Astrocyte of the cerebellum (primary cell): Measurements from ENCODE around the gene BIN1.

Experiments
- DNase-seq: peaks from one replicate; pipeline ENCODE4 v3.0.0-alpha.2; 2011; ENCODE audit warnings: low read depth
- H3K4me3 ChIP-seq: 2 replicates; pipeline ENCODE4 v1.5.1; 2011; ENCODE audit warnings: mild to moderate bottlenecking, low read depth, low read length, moderate library complexity
- in situ Hi-C: cut with HindIII; loops from 2 replicates; pipeline ENCODE4 v1.10.0; 2017; ENCODE audit warnings: low sequenced_read_pairs
- TF ChIP-seq, protein P1 (sequence below): IDR thresholded peaks from 2 replicates; pipeline ENCODE4 v1.5.1; 2012; ENCODE audit warnings: low read length, low read depth, moderate library complexity, mild to moderate bottlenecking; ENCODE audit errors: missing control alignments

Gene BIN1

DNA sequence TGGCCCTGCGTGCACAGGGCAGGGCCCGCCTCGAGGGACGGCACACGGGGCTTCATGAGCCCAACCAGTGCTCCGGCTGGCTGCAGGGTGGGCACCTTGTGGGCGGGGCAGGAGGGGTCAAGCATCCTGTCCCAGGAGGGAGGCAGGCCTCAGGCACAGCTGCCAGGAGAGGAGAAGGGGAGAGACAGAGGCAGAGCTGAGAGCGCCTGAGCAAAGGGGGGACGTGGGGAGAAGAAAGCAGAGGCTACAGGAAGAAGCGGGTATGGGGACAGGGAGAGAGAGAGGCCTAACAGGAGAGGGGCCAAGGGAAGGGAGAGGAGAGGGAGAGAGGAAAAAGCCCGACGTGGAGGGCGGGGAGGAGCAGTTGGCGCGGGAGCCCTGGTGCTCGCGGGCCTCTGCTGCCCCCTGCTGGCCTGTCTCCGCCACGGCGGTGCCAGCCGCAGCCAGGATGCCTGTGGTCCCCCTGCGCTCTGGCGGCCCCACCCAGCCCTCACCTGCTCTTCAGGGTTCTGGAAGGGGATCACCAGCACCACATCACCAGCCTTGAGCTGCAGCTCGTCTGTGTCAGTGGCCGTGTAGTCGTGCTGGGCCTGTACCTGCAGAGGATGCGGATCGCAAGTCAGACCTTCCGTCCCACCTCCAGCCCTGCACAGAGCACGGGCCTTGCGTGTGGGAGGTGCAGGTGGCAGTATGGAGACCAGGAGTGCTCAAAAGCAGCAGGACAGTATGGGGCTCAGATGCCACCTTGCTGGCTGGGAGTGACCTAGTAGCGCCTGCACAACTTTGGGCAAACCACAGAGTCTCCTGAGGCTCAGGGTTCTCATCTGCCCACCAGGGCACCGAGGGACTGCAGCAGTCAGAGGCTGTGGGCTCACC, 56.8 kb downstream of the BIN1 start:
- in situ Hi-C loops = no loop called here
- TF ChIP-seq, protein P1, sequence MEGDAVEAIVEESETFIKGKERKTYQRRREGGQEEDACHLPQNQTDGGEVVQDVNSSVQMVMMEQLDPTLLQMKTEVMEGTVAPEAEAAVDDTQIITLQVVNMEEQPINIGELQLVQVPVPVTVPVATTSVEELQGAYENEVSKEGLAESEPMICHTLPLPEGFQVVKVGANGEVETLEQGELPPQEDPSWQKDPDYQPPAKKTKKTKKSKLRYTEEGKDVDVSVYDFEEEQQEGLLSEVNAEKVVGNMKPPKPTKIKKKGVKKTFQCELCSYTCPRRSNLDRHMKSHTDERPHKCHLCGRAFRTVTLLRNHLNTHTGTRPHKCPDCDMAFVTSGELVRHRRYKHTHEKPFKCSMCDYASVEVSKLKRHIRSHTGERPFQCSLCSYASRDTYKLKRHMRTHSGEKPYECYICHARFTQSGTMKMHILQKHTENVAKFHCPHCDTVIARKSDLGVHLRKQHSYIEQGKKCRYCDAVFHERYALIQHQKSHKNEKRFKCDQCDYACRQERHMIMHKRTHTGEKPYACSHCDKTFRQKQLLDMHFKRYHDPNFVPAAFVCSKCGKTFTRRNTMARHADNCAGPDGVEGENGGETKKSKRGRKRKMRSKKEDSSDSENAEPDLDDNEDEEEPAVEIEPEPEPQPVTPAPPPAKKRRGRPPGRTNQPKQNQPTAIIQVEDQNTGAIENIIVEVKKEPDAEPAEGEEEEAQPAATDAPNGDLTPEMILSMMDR = peak; percentile 89
- no peak overlapping the region for H3K4me3 ChIP-seq
- no peak for DNase-seq

GRCh38 chr2:127048969-127049897, 57.7 kb downstream of the BIN1 start:
- TF ChIP-seq, protein P1 = no peak
- no peak for DNase-seq
- in situ Hi-C loops = no loop called here
- no peak overlapping the region for H3K4me3 ChIP-seq

DNA sequence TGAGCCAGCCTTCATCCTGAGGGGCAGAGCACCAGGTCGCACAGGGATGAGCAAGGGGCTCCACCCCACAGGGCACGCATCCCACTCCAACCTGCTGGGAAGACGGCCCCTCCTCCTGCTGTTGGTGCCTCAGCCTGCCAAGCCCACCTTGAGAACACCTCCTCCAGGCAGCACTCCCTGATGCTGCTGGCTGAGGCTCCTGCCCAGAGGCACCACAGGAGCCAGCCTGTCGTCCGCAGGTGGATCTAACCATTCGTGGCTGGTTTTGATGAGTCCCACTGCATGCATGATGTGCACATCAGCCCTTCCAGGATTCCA, 58.4 kb downstream of the BIN1 start:
- in situ Hi-C loops = no loop called here
- TF ChIP-seq, protein P1 = no peak
- no peak for DNase-seq
- H3K4me3 ChIP-seq = no peak overlapping the region

DNA sequence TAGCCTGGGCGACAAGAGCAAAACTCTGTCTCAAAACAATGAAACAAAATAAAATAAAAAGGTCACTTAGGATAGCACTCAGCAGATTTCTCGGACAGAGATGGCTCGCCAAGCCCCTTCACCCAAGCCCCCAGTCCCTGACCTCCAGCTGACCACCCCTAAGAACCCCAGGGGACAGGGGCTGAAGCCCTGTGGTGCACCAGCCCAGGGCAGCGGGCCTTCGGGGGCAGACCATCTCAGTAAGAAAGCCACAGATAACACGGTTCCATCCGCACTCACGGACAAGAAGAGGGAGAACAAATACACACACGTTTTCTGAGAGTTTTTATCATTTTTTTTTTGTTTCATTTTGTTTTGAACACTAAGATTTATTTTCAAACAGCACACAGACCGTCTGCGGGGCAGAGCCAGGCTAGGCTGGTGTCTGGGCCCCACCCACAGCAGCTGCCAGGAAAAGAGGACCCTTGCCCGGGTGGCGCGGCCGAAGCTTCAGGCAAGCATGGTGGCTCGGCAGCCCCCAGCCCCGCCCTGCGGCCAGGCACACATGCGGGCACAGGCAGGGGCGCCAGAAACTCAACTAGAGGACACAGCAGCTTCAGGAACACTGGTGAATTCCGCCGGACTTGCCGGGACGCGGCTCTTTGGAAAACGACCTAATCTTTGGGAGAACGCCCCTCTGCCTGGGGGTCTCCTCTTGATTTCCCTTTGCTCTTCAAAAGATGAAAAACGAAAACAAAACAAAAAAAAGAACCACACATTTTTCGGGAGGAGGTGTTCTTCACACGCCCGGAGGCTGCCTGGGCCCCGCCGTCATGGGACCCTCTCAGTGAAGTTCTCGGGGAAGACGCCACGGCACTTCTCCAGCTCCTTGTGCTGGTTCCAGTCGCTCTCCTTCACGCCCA, 59.0 kb downstream of the BIN1 start:
- no peak overlapping the region for H3K4me3 ChIP-seq
- TF ChIP-seq, protein P1 = no peak
- in situ Hi-C loops = no loop called here
- DNase-seq = no peak

DNA sequence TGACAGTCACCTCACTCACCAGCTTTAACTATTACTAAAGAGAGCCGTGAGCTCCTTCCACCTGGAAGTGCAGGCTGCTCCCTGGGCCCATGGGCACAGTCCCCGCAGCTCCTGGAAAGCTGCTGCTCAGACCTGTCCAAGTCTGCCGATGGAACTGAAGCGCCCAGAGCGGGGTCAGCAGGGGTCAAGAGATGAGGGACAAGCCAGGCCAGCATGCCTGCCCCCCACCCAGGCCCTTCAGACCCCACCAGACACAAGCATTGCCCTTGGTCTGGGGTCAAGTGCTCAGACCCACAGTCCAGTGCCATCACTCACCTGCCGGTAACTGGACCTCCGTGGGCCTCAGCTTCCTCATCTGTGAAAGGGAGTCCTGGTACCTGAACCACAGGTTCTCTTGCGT, 59.9 kb downstream of the BIN1 start:
- in situ Hi-C loops = no loop called here
- no peak for DNase-seq
- TF ChIP-seq, protein P1 = no peak

GRCh38 chr2:127046579-127046978, 60.4 kb downstream of the BIN1 start:
- no peak for DNase-seq
- no peak overlapping the region for H3K4me3 ChIP-seq
- TF ChIP-seq, protein P1 = no peak
- in situ Hi-C loops = no loop called here

More for the DNA sequence above, 59.9 kb downstream of the BIN1 start:
- no peak overlapping the region for H3K4me3 ChIP-seq
